Upper lobe of left lung (tissue), 6 donors: ENCODE results near the gene SLC44A4. TPM values are rescaled to one million over a fixed set of nuclear protein-coding genes. Genes with fewer than 3 reads are reported as not detected.
A peak's percentile ranks its signal among the peaks of the same experiment; 100 is the strongest.
"Not testable (repeated sequence)": the region's sequence is repeated elsewhere in the genome, so short reads cannot be mapped to it uniquely, and the experiment has no call there.

ENCODE experiments used
- ATAC-seq, 2 donors: fragments of 200-7000 bp; cut with Tn5 transposase; one replicate each; pipeline ENCODE4 v1.9.1; 2022; ENCODE audit warnings: mild to moderate bottlenecking in 2 of 2, moderate library complexity in 2 of 2; ENCODE audit not compliant: low FRiP score in 2 of 2
- DNase-seq, 2 donors: peaks; one replicate each; pipeline ENCODE4 v3.0.0-alpha.2; 2019 to 2020
- H3K27ac ChIP-seq, 4 donors: fragments of 200-600 bp; sonication (generic); one replicate each; pipeline ENCODE4 v1.5.1; 2016 to 2019
- H3K27me3 ChIP-seq, 4 donors: fragments of 200-600 bp; sonication (generic); one replicate each; pipeline ENCODE4 v1.5.1; 2017 to 2019
- H3K36me3 ChIP-seq, 4 donors: fragments of 200-600 bp; sonication (generic); one replicate each; pipeline ENCODE4 v1.5.1; 2016 to 2019
- H3K4me1 ChIP-seq, 4 donors: fragments of 200-600 bp; sonication (generic); one replicate each; pipeline ENCODE4 v1.5.1; 2018 to 2019
- H3K4me3 ChIP-seq, 4 donors: fragments of 200-600 bp; sonication (generic); one replicate each; pipeline ENCODE4 v1.5.1; 2017 to 2019; ENCODE audit warnings: mild to moderate bottlenecking in 2 of 4, moderate library complexity in 1 of 4
- H3K9me3 ChIP-seq, 4 donors: fragments of 200-600 bp; sonication (generic); one replicate each; pipeline ENCODE4 v1.5.1; 2018 to 2019
- CTCF ChIP-seq, 6 experiments: fragments of 450-650 bp in 4 of 6; fragments of 200-600 bp in 2 of 6; sonication (generic) in 2 of 6; IDR thresholded peaks; one replicate each; pipeline ENCODE4 v1.5.1; 2016 to 2019; ENCODE audit warnings: antibody characterized with exemption in 6 of 6
- EP300 ChIP-seq, 4 donors: sonication (generic); formaldehyde crosslinking; IDR thresholded peaks; one replicate each; pipeline ENCODE4 v1.5.1; 2017; ENCODE audit warnings: antibody characterized with exemption in 4 of 4, control low read depth in 2 of 4
- POLR2A ChIP-seq, 4 donors: fragments of 450-650 bp; IDR thresholded peaks; one replicate each; pipeline ENCODE4 v1.5.1; 2016 to 2017; ENCODE audit warnings: antibody characterized with exemption in 4 of 4, mild to moderate bottlenecking in 2 of 4
- POLR2AphosphoS5 ChIP-seq, 2 donors: sonication (generic); formaldehyde crosslinking; IDR thresholded peaks; one replicate each; pipeline ENCODE4 v1.5.1; 2017; ENCODE audit warnings: antibody characterized with exemption in 2 of 2
- WGBS, 2 donors: methylation state at CpG; one replicate each; pipeline ENCODE4 v1.1.5; 2017 to 2018; 5-methylcytosine and 5-hydroxymethylcytosine counted together
- total RNA-seq, 6 donors: library from RNA; depleted of rRNA in 4 of 6; stranded (reverse); fragments of >200 nt in 4 of 6; gene quantifications; one replicate each; pipeline versions ENCODE4 v1.1.0 to v1.2.1, GENCODE V29; 2016 to 2021
- donor health status: DM: no; HTN: no; CAD: no; lungs with moderate emphysema.
- donor health status: DM: no; HTN: yes; CAD: no; lungs with severe emphysema.

Gene SLC44A4
- total RNA-seq, 6 donors from 2014 or later: 19.1 to 84.2 (median 42.0) TPM

DNA sequence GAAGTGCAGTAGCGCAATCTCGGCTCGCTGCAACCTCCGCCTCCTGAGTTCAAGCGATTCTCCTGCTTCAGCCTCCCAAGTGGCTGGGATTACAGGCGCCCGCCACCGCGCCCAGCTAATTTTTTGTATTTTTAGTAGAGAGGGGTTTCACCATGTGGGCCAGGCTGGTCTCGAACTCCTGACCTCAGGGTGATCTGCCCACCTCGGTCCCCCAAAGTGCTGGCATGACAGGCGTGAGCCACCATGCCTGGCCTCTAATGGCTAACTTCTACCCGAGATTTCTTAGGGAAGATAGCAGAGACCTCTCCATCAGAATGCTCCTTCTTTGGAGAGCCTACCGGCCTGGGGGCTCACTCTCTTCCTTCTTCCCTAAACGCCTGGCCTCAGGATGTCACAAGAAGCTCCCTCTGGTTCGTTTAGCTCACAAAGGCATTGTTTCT lies 14.7 kb downstream of the SLC44A4 start:
- not testable (repeated sequence) for ATAC-seq, DNase-seq, H3K27me3 ChIP-seq, H3K9me3 ChIP-seq
- peak overlapping the region; percentile 72 to 94 (median 82) for H3K27ac ChIP-seq
- peaks cover 4 to 20% (median 15%) of the 10 kb centered on the region in 4 donors for H3K36me3 ChIP-seq
- H3K4me1 ChIP-seq: peaks cover 16 to 38% (median 24%) of the 10 kb centered on the region in 4 donors
- peak overlapping the region; percentile 47 to 95 (median 60) for H3K4me3 ChIP-seq
- 12% methylated on average over 16 of the region's 16 CpGs for WGBS, 2 donors
- peak in 1 of 6 experiments; percentile 9 for TF ChIP-seq CTCF (IDR thresholded peaks at IDR 0.05)

DNA sequence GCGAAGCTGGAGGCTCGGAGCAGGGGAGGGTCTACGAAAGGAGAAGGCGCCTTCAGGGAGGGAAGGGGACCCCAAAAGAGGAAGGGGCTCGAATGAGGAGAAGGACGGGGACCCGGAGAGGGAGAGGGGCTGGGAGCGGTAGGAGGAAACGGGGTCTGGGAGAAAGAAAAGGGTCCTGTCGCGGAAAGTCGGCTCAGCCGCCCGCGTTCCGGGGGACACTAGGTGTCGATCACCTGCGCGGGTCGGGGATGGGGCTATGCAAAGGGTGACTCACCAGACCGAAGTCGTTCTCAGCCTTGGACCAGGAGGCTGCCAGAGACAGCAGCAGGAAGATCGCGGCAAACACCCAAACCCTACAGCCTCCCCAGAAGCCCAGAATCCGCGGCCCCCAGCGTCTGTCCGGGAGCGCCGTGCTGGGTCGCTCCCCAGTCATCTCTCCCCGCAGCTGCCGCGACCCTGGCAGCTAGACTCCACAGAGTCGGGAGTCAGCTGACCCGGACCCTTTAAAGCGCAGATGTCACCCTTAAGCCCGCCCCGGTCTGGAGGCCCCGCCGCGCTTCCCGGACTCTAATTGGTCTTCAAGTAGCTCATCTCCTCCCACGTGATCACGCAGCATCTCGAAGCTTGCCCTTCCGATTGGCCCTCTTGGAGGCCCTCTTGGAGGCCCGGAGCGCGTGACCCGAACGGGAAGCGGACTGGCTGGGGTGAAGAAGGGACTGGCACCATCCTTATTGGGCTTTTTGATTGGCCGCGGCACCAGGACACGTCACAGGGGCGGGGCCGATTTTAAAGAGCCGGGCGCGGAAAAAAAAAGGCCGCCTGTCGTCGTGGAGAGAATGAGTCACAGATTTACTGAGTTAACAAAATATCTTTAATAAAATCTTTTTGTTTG lies 16.2 kb downstream of the SLC44A4 start, which contains the start of gene NEU1:
Gene NEU1 (minus strand): TSS at position 478 of the 892 bp plus-strand sequence. CDS start 45 bp downstream, at position 433.
- peak; percentile 98 for ATAC-seq
- H3K4me3 ChIP-seq: peak within 1 kb of the TSS; percentile 74 to 95 (median 84)
- H3K4me1 ChIP-seq: peaks cover 16 to 38% (median 24%) of the 10 kb centered on the region in 4 donors
- peak; percentile 77 to 99 for TF ChIP-seq POLR2AphosphoS5 (IDR thresholded peaks at IDR 0.05)
- peak in 2 of 6 experiments; percentile 6 to 12 for TF ChIP-seq CTCF (IDR thresholded peaks at IDR 0.05)
- TF ChIP-seq EP300 (IDR thresholded peaks at IDR 0.05): peak in 2 of 4 donors; percentile 8 to 59
- peak in 3 of 4 donors; percentile 88 to 98 (median 97) for TF ChIP-seq POLR2A (IDR thresholded peaks at IDR 0.05)
- no peaks in the 10 kb centered on the region for H3K9me3 ChIP-seq
- H3K27ac ChIP-seq: peak within 1 kb of the TSS; percentile 87 to 94 (median 90)
- DNase-seq: peak; percentile 96 to 100
- H3K27me3 ChIP-seq: no peaks in the 10 kb centered on the region
- WGBS, 2 donors: 1% methylated on average over 37 to 61 of the region's 64 CpGs
- H3K36me3 ChIP-seq: peaks cover 10 to 36% (median 27%) of the 10 kb centered on the region in 4 donors

- peak overlapping the region; percentile 87 to 94 (median 90) for H3K27ac ChIP-seq
- H3K36me3 ChIP-seq: peaks cover 10 to 43% (median 31%) of the 10 kb centered on the region in 4 donors
- peak overlapping the region; percentile 74 to 95 (median 84) for H3K4me3 ChIP-seq
- DNase-seq (no peak), ATAC-seq (no peak)
- H3K4me1 ChIP-seq: peaks cover 16 to 38% (median 24%) of the 10 kb centered on the region in 4 donors
- H3K27me3 ChIP-seq: no peaks in the 10 kb centered on the region
- WGBS, 2 donors: 44 to 47% methylated on average over 15 to 17 of the region's 17 CpGs
- no peak for TF ChIP-seq CTCF (IDR thresholded peaks at IDR 0.05)
- TF ChIP-seq POLR2A (IDR thresholded peaks at IDR 0.05): no peak
- TF ChIP-seq POLR2AphosphoS5 (IDR thresholded peaks at IDR 0.05): no peak
- no peak for TF ChIP-seq EP300 (IDR thresholded peaks at IDR 0.05)
- H3K9me3 ChIP-seq: no peaks in the 10 kb centered on the region
Observed at GRCh38 chr6:31861919-31862343, 16.9 kb downstream of the SLC44A4 start.

DNA sequence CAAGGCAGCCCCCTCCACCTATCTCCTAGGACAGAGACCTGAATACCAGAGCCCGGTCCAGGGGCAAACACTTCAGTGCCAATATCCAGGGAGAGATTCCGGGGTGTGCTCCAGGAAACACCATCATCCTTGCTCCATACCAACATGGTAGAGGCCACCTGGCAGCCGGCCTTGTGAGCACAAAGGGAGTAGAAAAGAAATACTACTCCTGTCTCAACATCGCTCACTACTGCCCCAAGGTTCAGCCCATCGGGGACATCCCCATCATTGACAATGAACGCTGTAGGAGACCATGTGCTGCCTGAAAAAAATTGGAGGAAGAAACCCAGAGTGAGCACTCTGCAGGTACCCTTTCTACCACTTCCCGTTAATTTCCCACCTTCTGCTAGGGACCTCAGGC lies 17.6 kb downstream of the SLC44A4 start:
- WGBS, 2 donors: 94 to 96% methylated on average over 7 of the region's 7 CpGs
- TF ChIP-seq POLR2A (IDR thresholded peaks at IDR 0.05) (no peak), POLR2AphosphoS5 (IDR thresholded peaks at IDR 0.05) (no peak), CTCF (IDR thresholded peaks at IDR 0.05) (no peak), EP300 (IDR thresholded peaks at IDR 0.05) (no peak)
- H3K27ac ChIP-seq: no peak overlapping the region

More for the DNA sequence above, 17.6 kb downstream of the SLC44A4 start:
- Histone ChIP-seq H3K27me3 (no peaks in the 10 kb centered on the region), H3K4me1 (peaks cover 16 to 38% (median 24%) of the 10 kb centered on the region in 4 donors), H3K9me3 (no peaks in the 10 kb centered on the region), H3K36me3 (peaks cover 10 to 44% (median 31%) of the 10 kb centered on the region in 4 donors), H3K4me3 (no peak overlapping the region)
- no peak for ATAC-seq
- no peak for DNase-seq
